Astrocyte (in vitro differentiated cells and primary cell): Measurements from ENCODE around the gene TMEM39A.

Experiments
- EZH2 ChIP-seq: IDR thresholded peaks from 2 replicates; pipeline ENCODE4 v1.6.1; 2012; ENCODE audit warnings: mild to moderate bottlenecking, low read length, inconsistent platforms; ENCODE audit not compliant: insufficient read depth
- TF ChIP-seq, protein P1 (sequence below): IDR thresholded peaks from 2 replicates; pipeline ENCODE4 v1.5.1; 2011; ENCODE audit warnings: low read depth, mild to moderate bottlenecking, inconsistent platforms, low read length, moderate library complexity; ENCODE audit not compliant: insufficient read depth

DNA sequence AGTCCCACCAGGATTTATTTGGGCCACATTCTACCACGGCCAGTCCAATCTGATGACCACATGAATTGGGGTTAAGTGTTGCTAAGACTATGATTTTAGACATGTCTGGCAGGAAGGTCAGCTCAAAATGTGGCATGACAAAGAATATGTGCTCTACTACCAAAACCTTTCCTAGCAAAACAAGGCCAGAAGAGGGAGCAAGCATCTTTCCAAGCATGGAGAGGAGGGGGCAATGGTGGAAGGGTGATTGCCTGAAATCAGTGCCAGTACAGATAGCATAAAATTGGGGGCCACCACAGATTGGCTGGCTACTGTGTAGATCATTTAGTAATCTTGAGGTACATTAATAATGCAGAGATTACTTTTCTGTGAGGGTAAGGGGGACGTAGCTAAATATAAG lies 43.2 kb downstream of the TMEM39A start:
- no peak for TF ChIP-seq EZH2
- TF ChIP-seq, protein P1, sequence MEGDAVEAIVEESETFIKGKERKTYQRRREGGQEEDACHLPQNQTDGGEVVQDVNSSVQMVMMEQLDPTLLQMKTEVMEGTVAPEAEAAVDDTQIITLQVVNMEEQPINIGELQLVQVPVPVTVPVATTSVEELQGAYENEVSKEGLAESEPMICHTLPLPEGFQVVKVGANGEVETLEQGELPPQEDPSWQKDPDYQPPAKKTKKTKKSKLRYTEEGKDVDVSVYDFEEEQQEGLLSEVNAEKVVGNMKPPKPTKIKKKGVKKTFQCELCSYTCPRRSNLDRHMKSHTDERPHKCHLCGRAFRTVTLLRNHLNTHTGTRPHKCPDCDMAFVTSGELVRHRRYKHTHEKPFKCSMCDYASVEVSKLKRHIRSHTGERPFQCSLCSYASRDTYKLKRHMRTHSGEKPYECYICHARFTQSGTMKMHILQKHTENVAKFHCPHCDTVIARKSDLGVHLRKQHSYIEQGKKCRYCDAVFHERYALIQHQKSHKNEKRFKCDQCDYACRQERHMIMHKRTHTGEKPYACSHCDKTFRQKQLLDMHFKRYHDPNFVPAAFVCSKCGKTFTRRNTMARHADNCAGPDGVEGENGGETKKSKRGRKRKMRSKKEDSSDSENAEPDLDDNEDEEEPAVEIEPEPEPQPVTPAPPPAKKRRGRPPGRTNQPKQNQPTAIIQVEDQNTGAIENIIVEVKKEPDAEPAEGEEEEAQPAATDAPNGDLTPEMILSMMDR = no peak
